NCI-H82 treated with DMSO at 0.1 percent for 48 hours (cell line): ENCODE results near the gene EPHB1.

ENCODE experiments used
- DNase-seq: peaks from one replicate; lab custom pipeline; 2025; ENCODE audit not compliant: unreplicated experiment; lab: John Stamatoyannopoulos, UW

EPHB1 gene

GRCh38 chr3:134807189-134807588 lies 12.1 kb downstream of the EPHB1 start:
- DNase-seq, result no peak

GRCh38 chr3:134808835-134809234 lies 13.8 kb downstream of the EPHB1 start:
- no peak for DNase-seq

- no peak for DNase-seq
These were observed 14.5 kb downstream of the EPHB1 start for GRCh38 chr3:134809427-134810051.

DNA sequence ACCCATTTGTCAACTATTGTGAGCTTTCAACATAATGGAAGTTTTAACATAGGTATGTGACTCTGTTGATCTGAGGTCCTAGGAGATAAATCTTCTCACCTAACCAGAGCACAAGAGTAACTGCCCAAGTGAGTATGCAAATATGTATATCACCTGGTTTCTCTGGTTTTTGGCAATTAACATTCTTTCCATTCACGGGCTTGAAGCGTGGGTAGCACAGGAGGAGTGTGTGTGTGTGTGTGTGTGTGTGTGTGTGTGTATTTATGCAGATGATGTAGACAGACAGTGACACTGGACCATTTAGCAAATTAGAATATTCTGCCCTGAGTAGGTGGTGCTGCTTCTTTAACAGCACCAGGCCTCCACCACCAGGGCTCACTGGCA lies 15.0 kb downstream of the EPHB1 start:
- no peak for DNase-seq

- no peak for DNase-seq
These were observed 15.8 kb downstream of the EPHB1 start for GRCh38 chr3:134810850-134811249.

DNA sequence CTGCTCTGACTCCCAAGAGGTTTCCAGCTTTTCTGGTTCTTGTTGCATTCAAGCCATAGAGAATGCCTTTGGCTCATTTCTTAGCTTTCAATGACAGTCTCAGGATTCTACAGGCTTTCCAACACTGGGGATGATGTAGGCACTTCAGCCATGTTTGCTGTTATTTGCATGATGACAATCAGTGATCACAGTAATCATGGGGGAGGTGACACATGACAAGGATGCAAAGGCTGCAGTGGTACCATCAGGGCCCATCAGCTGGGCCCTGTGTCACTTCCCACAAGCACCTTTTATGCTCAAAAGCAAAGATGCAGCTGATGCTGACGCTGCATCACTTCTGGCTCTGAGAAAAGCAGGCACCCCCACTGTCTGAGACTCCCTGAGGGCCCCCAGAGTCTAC lies 18.6 kb downstream of the EPHB1 start:
- no peak for DNase-seq

GRCh38 chr3:134815519-134815918 lies 20.5 kb downstream of the EPHB1 start:
- no peak for DNase-seq

- no peak for DNase-seq
These were observed 21.6 kb downstream of the EPHB1 start for GRCh38 chr3:134816623-134817022.

- DNase-seq, result no peak
These were observed 22.2 kb downstream of the EPHB1 start for GRCh38 chr3:134817297-134817696.

GRCh38 chr3:134820994-134821393 lies 25.9 kb downstream of the EPHB1 start:
- DNase-seq, result no peak

DNA sequence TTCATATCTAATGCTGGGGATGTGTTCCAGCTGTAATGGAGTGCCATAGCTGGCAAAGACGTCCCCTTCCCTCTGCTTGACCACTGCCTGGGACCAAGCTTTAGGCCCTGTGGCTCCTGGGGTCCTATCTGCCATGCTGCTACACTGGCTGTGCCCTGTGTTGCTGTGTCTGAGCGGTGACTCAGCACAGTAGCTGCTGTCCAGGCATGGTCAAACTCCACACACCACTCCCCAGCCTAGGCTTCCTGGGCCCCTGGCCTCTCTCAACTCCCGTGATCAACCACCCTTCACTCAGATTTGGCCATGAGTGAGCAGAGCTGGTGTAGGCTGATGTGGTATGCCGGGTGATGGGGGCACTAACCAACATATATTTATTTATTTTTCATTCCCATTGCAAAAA lies 27.0 kb downstream of the EPHB1 start:
- DNase-seq, result no peak

GRCh38 chr3:134823679-134824078 lies 28.6 kb downstream of the EPHB1 start:
- DNase-seq, result no peak

DNA sequence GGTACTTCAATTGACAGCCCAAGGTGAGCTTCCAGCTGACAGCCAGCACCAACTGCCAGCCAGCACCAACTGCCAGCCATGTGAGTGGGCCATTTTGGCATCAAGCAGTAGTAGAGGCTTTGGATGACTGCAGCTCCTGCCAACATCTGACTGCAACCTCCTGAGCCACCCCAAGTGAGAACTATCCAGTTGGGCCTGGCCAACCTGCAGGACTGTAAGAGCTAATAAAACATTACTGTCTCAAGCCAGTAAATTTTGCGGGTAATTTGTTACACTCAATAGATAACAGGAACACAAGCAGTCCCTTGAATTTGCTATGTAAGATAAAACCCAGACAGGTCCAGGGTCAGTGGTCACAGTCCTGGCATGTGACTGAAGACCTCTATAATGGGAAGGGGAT lies 29.7 kb downstream of the EPHB1 start:
- DNase-seq, result no peak

GRCh38 chr3:134827213-134827612 lies 32.2 kb downstream of the EPHB1 start:
- no peak for DNase-seq

- DNase-seq, result no peak
These were observed 34.7 kb downstream of the EPHB1 start for GRCh38 chr3:134829721-134830120.

- DNase-seq, result no peak
These were observed 37.5 kb downstream of the EPHB1 start for GRCh38 chr3:134832585-134832984.

- no peak for DNase-seq
These were observed 38.5 kb downstream of the EPHB1 start for GRCh38 chr3:134833453-134834163.

GRCh38 chr3:134836921-134837320 lies 41.9 kb downstream of the EPHB1 start:
- DNase-seq, result no peak

DNA sequence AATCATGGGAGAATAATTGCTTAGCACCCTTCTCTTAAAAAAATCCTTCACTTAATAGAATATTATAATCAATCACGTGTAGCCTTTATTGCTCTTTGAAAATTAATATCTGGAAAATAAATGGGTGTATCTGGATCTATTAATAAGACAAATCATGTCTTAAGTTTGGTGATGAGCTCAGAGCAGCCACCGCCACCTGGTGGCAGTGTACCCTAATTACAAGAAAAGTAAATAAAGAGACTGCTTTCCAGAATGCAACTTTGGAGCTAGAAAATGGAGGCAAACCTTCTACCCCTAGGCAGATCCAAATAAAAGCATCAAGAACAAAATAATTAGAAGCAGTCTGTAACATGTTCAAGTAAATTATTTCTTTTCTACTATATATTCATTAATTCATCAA lies 43.5 kb downstream of the EPHB1 start:
- DNase-seq, result no peak

GRCh38 chr3:134839422-134839821 lies 44.4 kb downstream of the EPHB1 start:
- DNase-seq, result no peak

DNA sequence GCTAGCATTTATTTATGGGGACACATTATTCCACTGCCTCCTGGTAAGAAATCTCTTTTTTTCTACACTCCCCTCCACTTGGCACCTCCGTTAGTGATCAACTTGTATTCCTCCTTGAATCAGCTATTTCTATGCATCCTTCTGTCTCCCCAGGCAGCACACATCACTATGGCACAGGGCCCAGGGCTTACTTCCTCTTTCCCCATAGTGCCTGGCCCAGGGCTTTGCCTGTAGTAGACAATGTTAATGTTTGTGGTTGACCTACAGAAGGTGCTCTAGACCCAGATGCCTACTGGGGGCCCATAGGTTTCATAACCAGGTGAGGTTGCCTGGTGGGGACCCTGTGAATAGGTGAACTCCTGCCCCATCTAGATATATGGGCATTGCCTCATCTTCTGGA lies 44.9 kb downstream of the EPHB1 start:
- no peak for DNase-seq

- no peak for DNase-seq
These were observed 45.4 kb downstream of the EPHB1 start for GRCh38 chr3:134840459-134840858.

GRCh38 chr3:134846084-134846483 lies 51.0 kb downstream of the EPHB1 start:
- DNase-seq, result no peak
